GM23338 (cell line): ENCODE results near the gene ALDH1A1. TPM values are rescaled to one million over a fixed set of nuclear protein-coding genes. Genes with fewer than 3 reads are reported as not detected.

ENCODE experiments used
- ATAC-seq: fragments of 200-7000 bp; cut with Tn5 transposase; 3 replicates; pipeline ENCODE4 v1.9.1; 2020
- DNase-seq: peaks from one replicate; pipeline ENCODE4 v3.0.0-alpha.2; 2015; ENCODE audit warnings: low spot score
- H2AFZ ChIP-seq: fragments of 200-600 bp; sonication (generic); 2 replicates; pipeline ENCODE4 v1.8.0; 2016; ENCODE audit warnings: antibody characterized with exemption, mild to moderate bottlenecking, moderate library complexity
- H3F3A ChIP-seq: fragments of 200-600 bp; sonication (generic); replicated peaks from 2 replicates; pipeline ENCODE4 v1.8.0; 2017; ENCODE audit warnings: antibody characterized with exemption, mixed run types, low read depth
- H3K27ac ChIP-seq: fragments of 200-600 bp; sonication (generic); 2 replicates; pipeline ENCODE4 v1.6.1; 2016; ENCODE audit warnings: low read depth
- H3K27me3 ChIP-seq: fragments of 200-600 bp; sonication (generic); 2 replicates; pipeline ENCODE4 v1.8.0; 2016; ENCODE audit warnings: mild to moderate bottlenecking, mixed run types, moderate library complexity; ENCODE audit not compliant: insufficient read depth
- H3K36me3 ChIP-seq: fragments of 200-600 bp; sonication (generic); 2 replicates; pipeline ENCODE4 v1.8.0; 2016; ENCODE audit warnings: mild to moderate bottlenecking; ENCODE audit not compliant: insufficient read depth
- H3K4me1 ChIP-seq: fragments of 200-600 bp; sonication (generic); 2 replicates; pipeline ENCODE4 v1.8.0; 2016; ENCODE audit warnings: mild to moderate bottlenecking, moderate library complexity; ENCODE audit not compliant: insufficient read depth
- H3K4me2 ChIP-seq: fragments of 200-600 bp; sonication (generic); 2 replicates; pipeline ENCODE4 v1.7.1; 2017; ENCODE audit warnings: mixed run types
- H3K4me3 ChIP-seq: fragments of 200-600 bp; sonication (generic); 2 replicates; pipeline ENCODE4 v1.6.1; 2016; ENCODE audit warnings: mixed run types
- H3K79me2 ChIP-seq: fragments of 200-600 bp; sonication (generic); replicated peaks from 2 replicates; pipeline ENCODE4 v1.8.0; 2017; ENCODE audit warnings: mild to moderate bottlenecking; ENCODE audit not compliant: insufficient read depth
- H3K9me2 ChIP-seq: fragments of 200-600 bp; sonication (generic); 2 replicates; pipeline ENCODE4 v1.8.0; 2017; ENCODE audit not compliant: insufficient read depth
- H4K20me1 ChIP-seq: fragments of 200-600 bp; sonication (generic); replicated peaks from 2 replicates; pipeline ENCODE4 v1.8.0; 2017; ENCODE audit warnings: mild to moderate bottlenecking; ENCODE audit not compliant: insufficient read depth
- H3K27ac Mint-ChIP-seq: 2 replicates; pipeline ENCODE4 v1.8.0; 2020; ENCODE audit warnings: inconsistent platforms, mild to moderate bottlenecking, moderate library complexity, mixed read lengths
- H3K27me3 Mint-ChIP-seq: 3 replicates; pipeline ENCODE4 v1.8.0; 2022; ENCODE audit warnings: low read depth, mild to moderate bottlenecking, moderate library complexity, mixed read lengths, inconsistent platforms; ENCODE audit not compliant: insufficient read depth, poor library complexity
- H3K36me3 Mint-ChIP-seq: 3 replicates; pipeline ENCODE4 v1.8.0; 2021; ENCODE audit warnings: low read depth, mild to moderate bottlenecking, inconsistent platforms, moderate library complexity, mixed read lengths
- H3K4me1 Mint-ChIP-seq: 3 replicates; pipeline ENCODE4 v1.8.0; 2020; ENCODE audit warnings: mild to moderate bottlenecking, inconsistent platforms, mixed read lengths
- H3K4me3 Mint-ChIP-seq: 3 replicates; pipeline ENCODE4 v1.8.0; 2021; ENCODE audit warnings: moderate library complexity, mild to moderate bottlenecking, inconsistent platforms, mixed read lengths
- H3K9me3 Mint-ChIP-seq: 3 replicates; pipeline ENCODE4 v1.8.0; 2020; ENCODE audit warnings: moderate library complexity, mild to moderate bottlenecking, inconsistent platforms, mixed read lengths
- CREB1 ChIP-seq: fragments of 250-450 bp; sonication (Bioruptor Pico); IDR thresholded peaks from 2 replicates; pipeline ENCODE4 v1.5.0; 2020; ENCODE audit warnings: low read depth, mild to moderate bottlenecking, moderate library complexity
- CTCF ChIP-seq, 2 experiments: fragments of 200-600 bp in 1 of 2; sonication (generic) in 1 of 2; conservative IDR thresholded peaks; 2 replicates each; pipeline versions ENCODE4 v1.5.1 to v1.6.1; 2016 to 2017; ENCODE audit warnings: antibody characterized with exemption in 2 of 2, low read depth in 2 of 2, mild to moderate bottlenecking in 2 of 2, moderate library complexity in 1 of 2
- ETS1 ChIP-seq: IDR thresholded peaks from 2 replicates; pipeline ENCODE4 v1.6.1; 2016; ENCODE audit warnings: antibody characterized with exemption
- EZH2 ChIP-seq: fragments of 200-600 bp; sonication (generic); IDR thresholded peaks from one replicate; pipeline ENCODE4 v1.8.0; 2017; ENCODE audit warnings: antibody characterized with exemption, mild to moderate bottlenecking, low read depth; ENCODE audit not compliant: unreplicated experiment
- EZH2phosphoT487 ChIP-seq: fragments of 200-600 bp; sonication (generic); IDR thresholded peaks from one replicate; pipeline ENCODE4 v1.8.1; 2018; ENCODE audit warnings: antibody characterized with exemption; ENCODE audit not compliant: unreplicated experiment
- JUNB ChIP-seq: IDR thresholded peaks from one replicate; pipeline ENCODE4 v1.6.1; 2016; ENCODE audit warnings: antibody characterized with exemption; ENCODE audit not compliant: unreplicated experiment
- NANOG ChIP-seq: IDR thresholded peaks from 2 replicates; pipeline ENCODE4 v1.6.1; 2016; ENCODE audit warnings: antibody characterized with exemption, borderline replicate concordance
- STAT1 ChIP-seq: IDR thresholded peaks from one replicate; pipeline ENCODE4 v1.6.1; 2016; ENCODE audit warnings: antibody characterized with exemption; ENCODE audit not compliant: unreplicated experiment
- ZNF114 ChIP-seq: fragments of 250-450 bp; sonication (Bioruptor Pico); IDR thresholded peaks from 2 replicates; pipeline ENCODE4 v1.5.0; 2020; ENCODE audit warnings: mild to moderate bottlenecking, moderate library complexity
- ZNF331 ChIP-seq: fragments of 250-450 bp; sonication (Bioruptor Pico); IDR thresholded peaks from 2 replicates; pipeline ENCODE4 v1.5.0; 2020; ENCODE audit warnings: low read depth, mild to moderate bottlenecking, moderate library complexity
- ZNF462 ChIP-seq: fragments of 250-450 bp; sonication (Bioruptor Pico); IDR thresholded peaks from 2 replicates; pipeline ENCODE4 v1.5.0; 2020; ENCODE audit warnings: mild to moderate bottlenecking, moderate library complexity
- polyA plus RNA-seq: library from polyadenylated mRNA; unstranded; fragments of >200 nt; fragmentation: Nextera tagmentation; extraction: Ambion mirVana; gene quantifications from 2 replicates; pipeline ENCODE4 v1.2.1, GENCODE V29; 2016
- total RNA-seq: library from RNA; depleted of rRNA; stranded (reverse); fragments of >200 nt; shearing (Covaris generic); gene quantifications from 2 replicates; pipeline ENCODE4 v1.2.3, GENCODE V29; 2014
- TF ChIP-seq, protein P1 (sequence below): IDR thresholded peaks from one replicate; pipeline ENCODE4 v1.6.1; 2018; ENCODE audit warnings: antibody characterized with exemption; ENCODE audit not compliant: unreplicated experiment

The ALDH1A1 gene
- total and polyA plus RNA-seq, 2 experiments from 2014 or later, result 2.1 to 3.4 TPM

DNA sequence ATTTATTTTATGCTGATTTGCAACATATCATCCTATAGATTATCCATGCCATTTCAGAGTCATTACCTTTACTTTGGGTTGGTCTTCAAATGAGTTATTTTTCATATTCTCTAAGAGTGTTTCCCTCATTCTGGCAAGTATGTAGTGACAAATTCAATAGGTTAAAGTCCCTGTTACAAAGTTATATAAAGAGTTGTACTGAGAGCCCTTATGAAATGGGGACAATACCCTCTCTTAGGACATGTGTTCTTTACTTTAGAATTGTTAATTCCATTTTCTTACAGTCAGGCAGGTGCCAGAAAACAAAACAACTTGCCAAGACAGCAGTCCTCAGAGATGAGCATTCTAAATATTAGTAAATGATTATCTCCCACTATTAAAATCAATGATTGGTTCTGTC, 6.0 kb downstream of the ALDH1A1 start:
- Mint-ChIP-seq H3K36me3 (no peaks in the 10 kb centered on the region), H3K9me3 (no peaks in the 10 kb centered on the region), H3K27ac (no peak overlapping the region), H3K4me1 (peaks cover 7% of the 10 kb centered on the region; the same call in 2 of the 3 replicates), H3K4me3 (no peak overlapping the region), H3K27me3 (no peaks in the 10 kb centered on the region)
- Histone ChIP-seq H3F3A (no peaks in the 10 kb centered on the region), H3K4me3 (no peak overlapping the region), H4K20me1 (no peaks in the 10 kb centered on the region), H3K27ac (no peak overlapping the region), H3K27me3 (no peaks in the 10 kb centered on the region), H3K4me1 (no peaks in the 10 kb centered on the region), H2AFZ (no peak overlapping the region), H3K4me2 (no peak overlapping the region), H3K9me2 (no peaks in the 10 kb centered on the region), H3K79me2 (no peaks in the 10 kb centered on the region), H3K36me3 (no peaks in the 10 kb centered on the region)
- ATAC-seq (no peak), DNase-seq (no peak)
- TF ChIP-seq STAT1, result no peak
- TF ChIP-seq EZH2phosphoT487, result no peak
- no peak for TF ChIP-seq EZH2
- no peak for TF ChIP-seq ZNF331 (CRISPR knock-in tag)
- TF ChIP-seq ZNF462 (CRISPR knock-in tag), result no peak
- no peak for TF ChIP-seq ETS1
- TF ChIP-seq ZNF114, result no peak
- TF ChIP-seq, protein P1, sequence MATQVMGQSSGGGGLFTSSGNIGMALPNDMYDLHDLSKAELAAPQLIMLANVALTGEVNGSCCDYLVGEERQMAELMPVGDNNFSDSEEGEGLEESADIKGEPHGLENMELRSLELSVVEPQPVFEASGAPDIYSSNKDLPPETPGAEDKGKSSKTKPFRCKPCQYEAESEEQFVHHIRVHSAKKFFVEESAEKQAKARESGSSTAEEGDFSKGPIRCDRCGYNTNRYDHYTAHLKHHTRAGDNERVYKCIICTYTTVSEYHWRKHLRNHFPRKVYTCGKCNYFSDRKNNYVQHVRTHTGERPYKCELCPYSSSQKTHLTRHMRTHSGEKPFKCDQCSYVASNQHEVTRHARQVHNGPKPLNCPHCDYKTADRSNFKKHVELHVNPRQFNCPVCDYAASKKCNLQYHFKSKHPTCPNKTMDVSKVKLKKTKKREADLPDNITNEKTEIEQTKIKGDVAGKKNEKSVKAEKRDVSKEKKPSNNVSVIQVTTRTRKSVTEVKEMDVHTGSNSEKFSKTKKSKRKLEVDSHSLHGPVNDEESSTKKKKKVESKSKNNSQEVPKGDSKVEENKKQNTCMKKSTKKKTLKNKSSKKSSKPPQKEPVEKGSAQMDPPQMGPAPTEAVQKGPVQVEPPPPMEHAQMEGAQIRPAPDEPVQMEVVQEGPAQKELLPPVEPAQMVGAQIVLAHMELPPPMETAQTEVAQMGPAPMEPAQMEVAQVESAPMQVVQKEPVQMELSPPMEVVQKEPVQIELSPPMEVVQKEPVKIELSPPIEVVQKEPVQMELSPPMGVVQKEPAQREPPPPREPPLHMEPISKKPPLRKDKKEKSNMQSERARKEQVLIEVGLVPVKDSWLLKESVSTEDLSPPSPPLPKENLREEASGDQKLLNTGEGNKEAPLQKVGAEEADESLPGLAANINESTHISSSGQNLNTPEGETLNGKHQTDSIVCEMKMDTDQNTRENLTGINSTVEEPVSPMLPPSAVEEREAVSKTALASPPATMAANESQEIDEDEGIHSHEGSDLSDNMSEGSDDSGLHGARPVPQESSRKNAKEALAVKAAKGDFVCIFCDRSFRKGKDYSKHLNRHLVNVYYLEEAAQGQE, result no peak
- TF ChIP-seq JUNB, result no peak
- TF ChIP-seq CTCF (conservative IDR thresholded peaks at IDR 0.05; ENCODE audit: low read depth in 2 of 2), result no peak
- TF ChIP-seq CREB1 (CRISPR knock-in tag), result no peak
- no peak for TF ChIP-seq NANOG
